BJ (cell line): Measurements from ENCODE around the gene GPR176. TPM values are rescaled to one million over a fixed set of nuclear protein-coding genes. Genes with fewer than 3 reads are reported as not detected.
A peak's percentile ranks its signal among the peaks of the same experiment; 100 is the strongest.

Source experiments
- CTCF ChIA-PET: fragments of 350-600 bp; formaldehyde crosslinking; extraction: SDS; loops from one replicate; lab custom pipeline; 2021; ENCODE audit warnings: antibody characterized with exemption, inconsistent platforms; lab: Yijun Ruan, JAX
- POLR2A ChIA-PET: fragments of 300-600 bp; sonication (Branson Sonifier 250); formaldehyde crosslinking; extraction: SDS; loops from one replicate; lab custom pipeline; 2021; ENCODE audit warnings: antibody characterized with exemption; lab: Charles Lee
- DNase-seq: peaks from one replicate; pipeline ENCODE4 v3.0.0-alpha.2; 2011; ENCODE audit warnings: low read depth
- H3K27me3 ChIP-seq: 2 replicates; pipeline ENCODE4 v1.6.0; 2011; ENCODE audit warnings: low read length; ENCODE audit not compliant: control insufficient read depth, insufficient read depth
- H3K36me3 ChIP-seq: 2 replicates; pipeline ENCODE4 v1.5.1; 2011; ENCODE audit warnings: low read length; ENCODE audit not compliant: control insufficient read depth, insufficient read depth
- H3K4me3 ChIP-seq: 2 replicates; pipeline ENCODE4 v1.5.1; 2011; ENCODE audit warnings: low read depth, mild to moderate bottlenecking, control low read depth, low read length
- CTCF ChIP-seq: IDR thresholded peaks from 2 replicates; pipeline ENCODE4 v1.5.1; 2011; ENCODE audit warnings: low read depth, mild to moderate bottlenecking, control low read depth, inconsistent platforms, low read length, moderate library complexity; ENCODE audit not compliant: insufficient read depth
- polyA plus RNA-seq: library from polyadenylated mRNA; depleted of rRNA; stranded (reverse); fragments of >200 nt; gene quantifications from 2 replicates; pipeline ENCODE4 v1.2.3, GENCODE V29; 2011

Gene GPR176
- polyA plus RNA-seq, 1 experiment, result 319 TPM

GRCh38 chr15:39909007-39909406, 11.1 kb downstream of the GPR176 start:
- Histone ChIP-seq H3K4me3 (no peak overlapping the region), H3K36me3 (peaks cover 4% of the 10 kb centered on the region; the same call in 1 of the 2 replicates), H3K27me3 (no peaks in the 10 kb centered on the region)
- ChIA-PET POLR2A (no interaction called here), CTCF (interaction anchor here (0.8 to 1.4 kb wide), 4 partner anchors 11 to 121 kb away, joined by 3 read pairs; no protein-coding TSS in a partner anchor)
- no peak for DNase-seq
- no peak for TF ChIP-seq CTCF

- CTCF ChIA-PET, result interaction anchor here (0.7 to 1.5 kb wide), 4 partner anchors 10 to 110 kb away, joined by 3 to 9 read pairs (median 4); no protein-coding TSS in a partner anchor
- Histone ChIP-seq H3K27me3 (no peaks in the 10 kb centered on the region), H3K4me3 (no peak overlapping the region), H3K36me3 (peaks cover 4% of the 10 kb centered on the region; the same call in 1 of the 2 replicates)
- POLR2A ChIA-PET, result no interaction called here
- DNase-seq, result peak; percentile 81
- no peak for TF ChIP-seq CTCF
Observed at GRCh38 chr15:39908186-39908585, 11.9 kb downstream of the GPR176 start.

GRCh38 chr15:39907216-39907615, 12.8 kb downstream of the GPR176 start:
- TF ChIP-seq CTCF, result no peak
- no peak for DNase-seq
- Histone ChIP-seq H3K4me3 (no peak overlapping the region), H3K27me3 (no peaks in the 10 kb centered on the region), H3K36me3 (peaks cover 4% of the 10 kb centered on the region; the same call in 1 of the 2 replicates)
- ChIA-PET CTCF (interaction anchor here (0.6 to 1.5 kb wide), 3 partner anchors 9 to 895 kb away, joined by 3 to 9 read pairs (median 4); no protein-coding TSS in a partner anchor), POLR2A (no interaction called here)

GRCh38 chr15:39904115-39904514, 16.0 kb downstream of the GPR176 start:
- ChIA-PET CTCF (interaction anchor here (1.0 kb wide), 1 partner anchor 14 kb away, joined by 3 read pairs; no protein-coding TSS in a partner anchor), POLR2A (no interaction called here)
- Histone ChIP-seq H3K4me3 (no peak overlapping the region), H3K27me3 (no peaks in the 10 kb centered on the region), H3K36me3 (peaks cover 3% of the 10 kb centered on the region; the same call in 1 of the 2 replicates)
- DNase-seq, result no peak
- TF ChIP-seq CTCF, result no peak

- Histone ChIP-seq H3K27me3 (no peaks in the 10 kb centered on the region), H3K4me3 (no peak overlapping the region), H3K36me3 (no peaks in the 10 kb centered on the region)
- CTCF ChIA-PET, result interaction anchor here (2.8 kb wide), 1 partner anchor 10 kb away, joined by 9 read pairs; no protein-coding TSS in a partner anchor
- TF ChIP-seq CTCF, result no peak
- no peak for DNase-seq
- POLR2A ChIA-PET, result interaction anchor here (0.6 kb wide), 1 partner anchor 1434 kb away, joined by 3 read pairs; no protein-coding TSS in a partner anchor
Observed at GRCh38 chr15:39898317-39898716, 21.7 kb downstream of the GPR176 start.
